Naive B cell (primary cell): ENCODE results near the gene KRTAP4-5. TPM values are rescaled to one million over a fixed set of nuclear protein-coding genes. Genes with fewer than 3 reads are reported as not detected.
A peak's percentile ranks its signal among the peaks of the same experiment; 100 is the strongest.
"Not testable (repeated sequence)": the region's sequence is repeated elsewhere in the genome, so short reads cannot be mapped to it uniquely, and the experiment has no call there.

Experiments used
- ATAC-seq, 2 donors: fragments of 150-1000 bp; cut with Tn5 transposase; 2 replicates each; pipeline ENCODE4 v1.10.0; 2021; ENCODE audit warnings: low read depth in 2 of 2, mild to moderate bottlenecking in 2 of 2, moderate library complexity in 2 of 2
- DNase-seq: peaks from one replicate; pipeline ENCODE4 v3.0.0; 2022
- H3K27ac Mint-ChIP-seq, 6 donors: one replicate each; pipeline ENCODE4 v1.8.0; 2020 to 2022; ENCODE audit warnings: mild to moderate bottlenecking in 6 of 6, mixed read lengths in 6 of 6, moderate library complexity in 5 of 6, inconsistent platforms in 2 of 6
- H3K27me3 Mint-ChIP-seq, 3 donors: one replicate each; pipeline ENCODE4 v1.8.0; 2021 to 2022; ENCODE audit warnings: mixed read lengths in 3 of 3, mild to moderate bottlenecking in 1 of 3
- H3K36me3 Mint-ChIP-seq, 2 donors: one replicate each; pipeline ENCODE4 v1.8.0; 2020 to 2022; ENCODE audit warnings: mixed read lengths in 2 of 2, inconsistent platforms in 1 of 2, mild to moderate bottlenecking in 1 of 2
- H3K4me1 Mint-ChIP-seq, 3 donors: one replicate each; pipeline ENCODE4 v1.8.0; 2020 to 2022; ENCODE audit warnings: mixed read lengths in 3 of 3, inconsistent platforms in 1 of 3, mild to moderate bottlenecking in 1 of 3, moderate library complexity in 1 of 3
- H3K4me3 Mint-ChIP-seq, 8 donors: one replicate each; pipeline ENCODE4 v1.8.0; 2020 to 2022; ENCODE audit warnings: mild to moderate bottlenecking in 8 of 8, mixed read lengths in 8 of 8, moderate library complexity in 8 of 8, inconsistent platforms in 2 of 8
- H3K9me3 Mint-ChIP-seq, 7 donors: one replicate each; pipeline ENCODE4 v1.8.0; 2020 to 2022; ENCODE audit warnings: mixed read lengths in 7 of 7, mild to moderate bottlenecking in 5 of 7, inconsistent platforms in 2 of 7, moderate library complexity in 1 of 7
- polyA plus RNA-seq, 6 donors: library from polyadenylated mRNA; unstranded; fragments of 300-500 nt; fragmentation: Illumina TruSeq; gene quantifications; one replicate each; pipeline ENCODE4 v1.2.3, GENCODE V29; 2021; ENCODE audit warnings: low read depth in 6 of 6

KRTAP4-5 gene
- polyA plus RNA-seq, 6 donors from 2014 or later = not detected

DNA sequence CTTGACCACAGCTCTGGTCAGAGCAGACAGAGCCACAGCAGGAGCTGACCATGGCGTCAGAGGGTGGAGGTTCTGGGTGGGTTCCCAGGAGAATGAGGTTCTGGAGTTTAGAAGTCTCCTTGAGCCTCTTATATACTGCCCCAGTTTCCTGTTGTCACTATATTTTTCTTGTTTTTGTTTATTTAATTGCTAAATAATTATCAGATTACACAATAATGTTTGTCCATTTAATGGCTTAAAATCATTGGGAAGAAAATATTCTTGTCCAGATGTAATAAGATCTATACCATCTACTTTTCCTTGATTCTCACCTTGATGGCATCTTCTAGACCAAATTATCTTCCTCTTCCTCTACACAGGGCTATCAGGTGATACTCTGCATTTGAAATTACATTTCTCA is 18.5 kb upstream of the KRTAP4-5 start, which contains the start of gene KRTAP4-3:
Gene KRTAP4-3 (minus strand): TSS at position 101 of the 400 bp plus-strand sequence. CDS start 49 bp downstream, at position 52.
- no peak within 1 kb of the TSS for H3K4me3 Mint-ChIP-seq
- H3K27ac Mint-ChIP-seq = peak within 1 kb of the TSS in 1 of 6 donors; percentile 64
- no peaks in the 10 kb centered on the region for H3K9me3 Mint-ChIP-seq
- no peak for DNase-seq
- H3K4me1 Mint-ChIP-seq = peaks cover 12 to 15% (median 12%) of the 10 kb centered on the region in 3 donors
- no peak for ATAC-seq
- H3K27me3 Mint-ChIP-seq = no peaks in the 10 kb centered on the region
- H3K36me3 Mint-ChIP-seq = no peaks in the 10 kb centered on the region

DNA sequence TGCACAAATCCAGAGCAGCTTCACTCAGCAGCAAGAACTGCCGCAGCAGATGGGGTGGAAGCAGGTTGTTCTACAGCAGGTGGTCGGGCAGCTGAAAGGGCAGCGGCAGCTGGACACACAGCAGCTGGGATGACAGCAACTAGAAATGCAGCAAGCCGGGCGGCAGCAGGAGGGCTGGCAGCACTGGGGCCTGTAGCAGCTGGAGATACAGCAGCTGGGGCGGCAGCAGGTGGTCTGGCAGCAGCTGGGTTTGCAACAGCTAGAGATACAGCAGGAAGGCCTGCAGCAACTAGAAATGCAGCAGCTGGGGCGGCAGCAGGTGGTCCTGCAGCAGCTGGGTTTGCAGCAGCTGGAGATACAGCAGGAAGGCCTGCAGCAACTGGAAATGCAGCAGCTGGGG is 17.9 kb upstream of the KRTAP4-5 start:
- H3K4me3 Mint-ChIP-seq = no peak overlapping the region

DNA sequence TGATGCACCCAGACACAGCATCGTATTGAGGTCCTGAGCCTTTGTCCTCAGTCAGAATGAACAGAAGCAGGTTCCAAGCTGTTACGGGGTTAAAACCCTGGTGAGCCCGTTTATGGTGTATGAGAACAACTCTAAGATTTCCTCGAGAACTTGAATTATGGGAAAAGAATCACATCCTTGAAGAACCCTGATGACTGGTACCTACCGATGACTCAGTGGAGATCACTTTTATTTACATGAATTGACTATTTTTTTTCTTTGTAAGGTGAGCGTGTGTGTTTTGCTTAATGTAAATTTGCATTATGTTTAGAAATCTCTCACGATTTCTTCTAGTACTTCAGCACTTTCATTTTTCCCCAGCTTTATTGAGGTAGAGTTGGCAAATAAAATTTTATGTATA is 14.2 kb upstream of the KRTAP4-5 start:
- Mint-ChIP-seq H3K4me1 (peaks cover 4 to 14% (median 9%) of the 10 kb centered on the region in 3 donors), H3K27me3 (peaks cover 0 to 6% (median 0%) of the 10 kb centered on the region in 3 donors), H3K4me3 (no peak overlapping the region)

More for the DNA sequence above, 17.9 kb upstream of the KRTAP4-5 start:
- Mint-ChIP-seq H3K27ac (no peak overlapping the region), H3K27me3 (no peaks in the 10 kb centered on the region), H3K36me3 (no peaks in the 10 kb centered on the region), H3K9me3 (no peaks in the 10 kb centered on the region), H3K4me1 (peaks cover 8 to 12% (median 9%) of the 10 kb centered on the region in 3 donors)
- DNase-seq = no peak
- ATAC-seq = no peak

DNA sequence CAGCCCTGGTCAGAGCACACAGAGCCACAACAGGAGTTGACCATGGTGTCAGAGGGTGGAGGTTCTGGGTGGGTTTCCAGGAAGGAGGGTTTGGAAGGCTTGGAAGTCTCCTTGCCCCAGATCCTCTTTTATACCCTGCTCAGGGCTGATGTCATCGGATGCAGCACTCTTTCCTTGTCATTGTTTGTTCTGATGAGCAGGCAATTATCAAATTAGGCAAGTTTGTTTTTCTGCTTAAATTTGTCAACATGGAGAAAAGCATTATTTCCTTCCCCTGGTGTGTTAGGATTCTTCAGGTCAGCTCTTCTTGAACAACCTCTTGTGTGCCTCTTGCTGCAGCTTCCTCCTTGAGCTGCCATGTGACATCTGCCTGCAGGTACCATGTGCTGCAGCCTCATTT is 11.0 kb upstream of the KRTAP4-5 start, which contains the start of gene KRTAP4-4:
Gene KRTAP4-4 (minus strand): TSS at position 101 of the 400 bp plus-strand sequence. CDS start 57 bp downstream, at position 44.
- DNase-seq (no peak), ATAC-seq (no peak)
- Mint-ChIP-seq H3K4me1 (peaks cover 5 to 21% (median 9%) of the 10 kb centered on the region in 3 donors), H3K27ac (peak within 1 kb of the TSS in 2 of 6 donors; percentile 18 to 42), H3K4me3 (peak within 1 kb of the TSS in 1 of 8 donors; percentile 38), H3K36me3 (no peaks in the 10 kb centered on the region), H3K9me3 (no peaks in the 10 kb centered on the region), H3K27me3 (peaks cover 0 to 6% (median 5%) of the 10 kb centered on the region in 3 donors)

More for the DNA sequence above, 14.2 kb upstream of the KRTAP4-5 start:
- ATAC-seq (no peak), DNase-seq (no peak)
- no peaks in the 10 kb centered on the region for H3K9me3 Mint-ChIP-seq
- H3K36me3 Mint-ChIP-seq = no peaks in the 10 kb centered on the region
- no peak overlapping the region for H3K27ac Mint-ChIP-seq

DNA sequence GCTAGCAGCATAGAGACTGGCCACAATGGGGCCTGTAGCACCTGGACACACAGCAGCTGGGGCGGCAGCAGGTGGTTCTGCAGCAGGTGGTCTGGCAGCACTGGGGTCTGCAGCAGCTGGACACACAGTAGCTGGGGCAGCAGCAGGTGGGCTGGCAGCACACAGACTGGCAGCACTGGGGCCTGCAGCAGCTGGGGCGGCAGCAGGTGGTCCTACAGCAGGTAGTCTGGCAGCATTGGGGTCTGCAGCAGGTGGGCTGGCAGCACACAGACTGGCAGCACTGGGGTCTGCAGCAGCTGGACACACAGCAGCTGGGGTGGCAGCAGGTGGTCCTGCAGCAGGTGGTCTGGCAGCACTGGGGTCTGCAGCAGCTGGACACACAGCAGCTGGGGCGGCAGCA is 10.6 kb upstream of the KRTAP4-5 start:
- not testable (repeated sequence) for H3K27me3 Mint-ChIP-seq, H3K27ac Mint-ChIP-seq, H3K9me3 Mint-ChIP-seq, ATAC-seq, DNase-seq, H3K4me3 Mint-ChIP-seq, H3K36me3 Mint-ChIP-seq
- H3K4me1 Mint-ChIP-seq = peaks cover 5 to 21% (median 9%) of the 10 kb centered on the region in 3 donors

DNA sequence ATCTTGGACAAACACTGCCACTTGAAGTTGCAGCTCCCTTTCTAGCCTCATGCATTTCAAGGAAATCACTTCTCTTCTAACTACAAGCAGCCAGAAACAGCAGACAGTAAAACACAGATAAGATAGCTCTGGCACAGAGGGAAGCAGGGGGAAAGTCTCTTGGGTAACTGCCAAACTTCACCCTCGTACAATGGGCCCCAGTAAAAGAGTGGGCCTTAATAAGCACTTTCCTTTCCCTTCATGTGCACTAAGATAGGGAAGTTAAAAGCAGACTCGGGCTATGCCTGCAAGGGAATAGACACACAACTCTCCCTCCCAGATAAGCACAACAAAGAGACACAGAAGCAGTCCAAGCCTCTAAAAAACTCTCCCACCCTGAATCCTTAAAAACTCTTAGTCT is 4.2 kb upstream of the KRTAP4-5 start:
- Mint-ChIP-seq H3K36me3 (no peaks in the 10 kb centered on the region), H3K4me1 (peaks cover 10 to 19% (median 16%) of the 10 kb centered on the region in 3 donors), H3K27ac (peak overlapping the region in 2 of 6 donors; percentile 32 to 33), H3K27me3 (peaks cover 0 to 8% (median under 1%) of the 10 kb centered on the region in 3 donors), H3K9me3 (no peaks in the 10 kb centered on the region), H3K4me3 (peak overlapping the region in 1 of 8 donors; percentile 7)
- ATAC-seq = no peak
- DNase-seq = no peak

DNA sequence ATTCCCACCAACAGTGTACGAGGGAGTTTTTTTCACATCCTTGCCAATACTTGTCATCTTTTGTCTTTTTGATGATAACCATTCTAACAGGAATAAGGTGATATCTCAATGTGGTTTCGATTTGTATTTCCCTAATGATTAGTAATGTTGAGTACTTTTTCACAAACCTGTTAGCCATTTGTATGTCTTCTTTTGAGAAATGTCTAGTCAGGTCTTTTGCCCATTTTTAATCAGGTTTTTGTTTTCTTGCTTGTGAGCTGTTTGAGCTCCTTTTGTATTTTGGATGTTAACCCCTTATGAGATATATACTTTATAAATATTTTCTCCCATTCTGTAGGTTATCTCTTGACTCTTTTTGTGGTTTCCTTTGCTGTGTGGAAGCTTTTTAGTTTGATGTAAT is 1.9 kb upstream of the KRTAP4-5 start:
- Mint-ChIP-seq H3K27ac (no peak overlapping the region), H3K27me3 (peaks cover 0 to 5% (median 4%) of the 10 kb centered on the region in 3 donors), H3K4me3 (no peak overlapping the region), H3K36me3 (no peaks in the 10 kb centered on the region), H3K9me3 (peaks cover 0 to 4% (median 0%) of the 10 kb centered on the region in 7 donors), H3K4me1 (peaks cover 13 to 18% (median 16%) of the 10 kb centered on the region in 3 donors)
- no peak for ATAC-seq
- DNase-seq = no peak

DNA sequence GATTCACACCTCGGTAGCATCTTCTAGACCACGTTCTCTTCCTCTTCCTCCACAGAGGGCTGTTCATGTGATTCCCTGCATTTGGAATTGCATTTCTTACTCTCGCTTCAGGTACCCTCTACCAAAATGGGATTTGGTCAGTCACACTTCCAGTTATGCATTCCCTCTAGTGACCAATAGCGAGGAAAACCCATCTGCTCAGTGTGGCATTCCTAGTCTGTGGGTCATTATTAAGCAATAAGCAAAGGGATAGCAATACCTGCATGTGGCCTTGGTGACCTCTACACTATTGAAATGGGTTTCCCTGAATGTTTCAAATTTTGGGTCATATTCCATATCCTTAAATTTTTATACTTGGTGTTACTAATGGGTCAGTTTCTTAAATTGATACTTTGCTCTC is 401 bp upstream of the KRTAP4-5 start:
- Mint-ChIP-seq H3K9me3 (peaks cover 0 to 4% (median 2%) of the 10 kb centered on the region in 7 donors), H3K4me1 (peaks cover 15 to 18% (median 16%) of the 10 kb centered on the region in 3 donors), H3K36me3 (no peaks in the 10 kb centered on the region), H3K4me3 (no peak overlapping the region), H3K27ac (no peak overlapping the region), H3K27me3 (peaks cover 0 to 5% (median 4%) of the 10 kb centered on the region in 3 donors)
- DNase-seq (no peak), ATAC-seq (no peak)

DNA sequence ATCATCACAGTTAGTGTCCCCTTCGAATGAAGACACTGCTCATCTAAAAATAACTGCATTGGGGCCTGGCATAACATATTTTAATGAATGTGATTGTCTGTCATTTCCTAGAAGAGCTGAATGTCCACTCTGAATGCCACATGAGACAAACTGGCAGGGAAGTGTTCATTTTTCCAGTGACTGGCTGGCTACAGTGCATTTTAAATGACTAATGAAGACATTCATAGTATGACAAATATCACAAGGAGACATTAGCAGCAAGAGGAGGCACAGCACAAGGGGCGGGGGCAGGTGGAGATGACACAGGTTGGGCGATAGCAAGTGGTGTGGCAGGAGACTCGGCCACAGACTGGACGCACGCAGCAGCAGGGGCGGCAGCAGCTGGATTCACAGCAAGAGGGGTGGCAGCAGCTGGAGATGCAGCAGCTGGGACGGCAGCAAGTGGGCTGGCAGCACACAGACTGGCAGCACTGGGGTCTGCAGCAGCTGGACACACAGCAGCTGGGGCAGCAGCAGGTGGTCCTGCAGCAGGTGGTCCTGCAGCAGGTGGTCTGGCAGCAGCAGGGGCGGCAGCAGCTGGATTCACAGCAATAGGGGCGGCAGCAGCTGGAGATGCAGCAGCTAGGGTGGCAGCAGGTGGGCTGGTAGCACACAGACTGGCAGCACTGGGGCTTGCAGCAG is 514 bp downstream of the KRTAP4-5 start:
- H3K9me3 Mint-ChIP-seq, DNase-seq, H3K27me3 Mint-ChIP-seq, H3K4me3 Mint-ChIP-seq, H3K36me3 Mint-ChIP-seq, ATAC-seq: not testable (repeated sequence)
- Mint-ChIP-seq H3K4me1 (peaks cover 11 to 17% (median 15%) of the 10 kb centered on the region in 3 donors), H3K27ac (peak overlapping the region in 2 of 6 donors; percentile 64 to 96)

DNA sequence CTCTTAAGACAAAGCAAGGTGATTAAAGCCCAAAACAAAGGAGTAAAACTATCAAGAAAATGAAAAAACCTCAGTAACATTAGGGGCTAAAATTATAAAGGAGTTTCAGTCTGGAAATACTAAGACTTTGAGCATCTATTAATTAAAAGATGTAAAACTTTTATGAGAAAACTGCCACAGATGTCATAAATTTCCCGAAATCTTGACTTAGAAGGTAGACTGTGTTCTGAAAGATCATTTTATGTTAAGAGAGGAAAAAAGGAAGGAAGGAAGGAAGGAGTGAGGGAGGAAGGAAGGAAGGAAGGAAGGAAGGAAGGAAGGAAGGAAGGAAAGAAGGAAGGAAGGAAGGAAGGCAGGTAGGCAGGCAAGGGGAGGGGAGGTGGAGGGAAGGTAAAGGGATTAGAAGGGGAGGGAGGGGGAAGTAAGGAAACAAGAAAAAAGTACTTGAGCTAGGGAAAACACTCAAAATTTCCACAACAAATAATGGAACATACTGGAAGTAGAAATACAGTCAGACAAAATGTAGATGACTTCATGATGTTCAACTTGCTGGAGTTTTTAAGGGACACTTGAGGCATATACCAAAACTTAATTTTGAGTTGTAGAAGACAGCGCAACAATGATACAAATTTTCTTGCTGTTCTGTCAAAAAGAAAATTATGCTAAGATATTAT is 2.0 kb downstream of the KRTAP4-5 start:
- H3K4me1 Mint-ChIP-seq = peaks cover 8 to 17% (median 10%) of the 10 kb centered on the region in 3 donors
- DNase-seq (no peak), ATAC-seq (no peak)
- peak overlapping the region in 1 of 8 donors; percentile 64 for H3K4me3 Mint-ChIP-seq
- H3K9me3 Mint-ChIP-seq = peaks cover 9 to 20% (median 13%) of the 10 kb centered on the region in 7 donors
- peaks cover 6 to 15% of the 10 kb centered on the region in 2 donors for H3K36me3 Mint-ChIP-seq
- H3K27me3 Mint-ChIP-seq = peaks cover 0 to 5% (median 4%) of the 10 kb centered on the region in 3 donors
- H3K27ac Mint-ChIP-seq = peak overlapping the region in 5 of 6 donors; percentile 1 to 57 (median 27)

DNA sequence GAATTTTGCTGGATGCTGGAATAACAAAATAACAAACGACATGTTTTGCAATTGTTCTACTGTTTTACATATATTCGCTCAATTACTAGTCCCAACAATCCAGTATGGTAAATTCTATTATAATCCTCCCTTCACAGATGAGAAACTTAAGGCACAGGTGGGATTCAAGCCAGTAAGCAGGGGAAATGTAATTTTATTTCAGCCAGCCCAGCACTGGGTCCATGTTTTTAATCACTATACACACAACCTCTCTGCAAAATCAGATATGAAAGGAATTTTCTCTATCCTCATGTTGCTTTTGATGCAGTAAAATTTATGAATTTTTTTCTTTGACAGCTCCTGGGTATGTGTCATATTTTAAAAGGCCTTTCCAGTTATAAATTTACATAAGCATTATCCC is 4.4 kb downstream of the KRTAP4-5 start:
- H3K36me3 Mint-ChIP-seq = peaks cover 14 to 33% of the 10 kb centered on the region in 2 donors
- H3K27me3 Mint-ChIP-seq = peaks cover 0 to 5% (median 4%) of the 10 kb centered on the region in 3 donors
- H3K4me1 Mint-ChIP-seq = peaks cover 14 to 20% (median 16%) of the 10 kb centered on the region in 3 donors
- H3K9me3 Mint-ChIP-seq = peaks cover 14 to 41% (median 31%) of the 10 kb centered on the region in 7 donors
- no peak for DNase-seq
- no peak for ATAC-seq
- peak overlapping the region in 1 of 8 donors; percentile 78 for H3K4me3 Mint-ChIP-seq
- peak overlapping the region in 3 of 6 donors; percentile 93 to 94 (median 93) for H3K27ac Mint-ChIP-seq

DNA sequence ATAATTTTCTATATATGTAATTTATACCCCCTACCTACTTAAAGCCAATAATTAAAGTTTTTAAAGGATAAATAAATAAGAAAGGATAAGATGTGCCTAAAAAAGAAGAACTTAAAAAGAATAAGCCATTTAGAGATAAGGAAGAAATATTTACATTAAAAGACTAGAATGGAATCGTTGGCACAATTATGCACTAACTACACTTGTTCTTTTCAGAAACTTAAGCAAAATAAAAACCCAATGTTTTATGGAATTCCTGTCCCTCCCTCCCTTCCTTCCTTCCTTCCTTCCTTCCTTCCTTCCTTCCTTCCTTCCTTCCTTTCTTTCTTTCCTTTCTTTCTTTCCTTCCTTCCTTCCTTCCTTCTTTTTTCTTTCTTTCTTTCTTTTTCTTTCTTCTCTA is 4.8 kb downstream of the KRTAP4-5 start:
- peaks cover 0 to 6% (median 4%) of the 10 kb centered on the region in 3 donors for H3K27me3 Mint-ChIP-seq
- peak overlapping the region in 3 of 6 donors; percentile 93 to 94 (median 93) for H3K27ac Mint-ChIP-seq
- peaks cover 14 to 36% of the 10 kb centered on the region in 2 donors for H3K36me3 Mint-ChIP-seq
- peaks cover 14 to 43% (median 32%) of the 10 kb centered on the region in 7 donors for H3K9me3 Mint-ChIP-seq
- H3K4me1 Mint-ChIP-seq = peaks cover 14 to 20% (median 16%) of the 10 kb centered on the region in 3 donors
- peak overlapping the region in 1 of 8 donors; percentile 78 for H3K4me3 Mint-ChIP-seq
- ATAC-seq (no peak), DNase-seq (no peak)

DNA sequence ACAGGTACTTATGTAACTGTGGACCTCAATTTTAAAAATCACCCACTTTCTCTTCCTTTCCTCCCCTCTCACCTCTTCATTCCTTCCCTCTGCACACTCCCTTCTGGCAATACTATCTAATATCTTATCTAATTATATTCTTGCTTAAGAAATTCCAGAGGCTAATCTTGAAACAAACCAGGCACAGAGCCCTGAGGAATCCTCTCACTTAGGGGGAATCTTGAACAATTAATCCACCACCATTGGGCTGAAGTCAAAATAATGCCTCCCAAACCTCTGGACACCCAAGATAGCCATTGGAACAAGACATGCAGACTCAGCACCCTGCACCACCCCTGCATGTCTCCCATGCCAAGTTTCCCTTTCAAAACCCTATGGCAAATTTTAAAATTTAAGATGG is 8.3 kb downstream of the KRTAP4-5 start:
- Mint-ChIP-seq H3K27ac (peak overlapping the region in 1 of 6 donors; percentile 64), H3K4me1 (peaks cover 10 to 18% (median 11%) of the 10 kb centered on the region in 3 donors), H3K27me3 (peaks cover 0 to 6% (median 0%) of the 10 kb centered on the region in 3 donors), H3K9me3 (peaks cover 22 to 73% (median 50%) of the 10 kb centered on the region in 7 donors), H3K4me3 (no peak overlapping the region), H3K36me3 (peaks cover 19 to 67% of the 10 kb centered on the region in 2 donors)
- ATAC-seq (no peak), DNase-seq (no peak)
